ENCODE measurements around the gene NXN.

- TF ChIP-seq CTCF (IDR thresholded peaks at IDR 0.05), result no peak
- TF ChIP-seq POLR2A (IDR thresholded peaks at IDR 0.05), result no peak
Observed at GRCh38 chr17:784143-784542, 195.4 kb downstream of the NXN start.

Measured in Peyer's patch (tissue), 4 donors.